GM23338 (cell line): Measurements from ENCODE around the gene LPA. TPM values are rescaled to one million over a fixed set of nuclear protein-coding genes. Genes with fewer than 3 reads are reported as not detected.

Source experiments
- ATAC-seq: fragments of 200-7000 bp; cut with Tn5 transposase; 3 replicates; pipeline ENCODE4 v1.9.1; 2020
- DNase-seq: peaks from one replicate; pipeline ENCODE4 v3.0.0-alpha.2; 2015; ENCODE audit warnings: low spot score
- H2AFZ ChIP-seq: fragments of 200-600 bp; sonication (generic); 2 replicates; pipeline ENCODE4 v1.8.0; 2016; ENCODE audit warnings: antibody characterized with exemption, mild to moderate bottlenecking, moderate library complexity
- H3F3A ChIP-seq: fragments of 200-600 bp; sonication (generic); replicated peaks from 2 replicates; pipeline ENCODE4 v1.8.0; 2017; ENCODE audit warnings: antibody characterized with exemption, mixed run types, low read depth
- H3K27ac ChIP-seq: fragments of 200-600 bp; sonication (generic); 2 replicates; pipeline ENCODE4 v1.6.1; 2016; ENCODE audit warnings: low read depth
- H3K27me3 ChIP-seq: fragments of 200-600 bp; sonication (generic); 2 replicates; pipeline ENCODE4 v1.8.0; 2016; ENCODE audit warnings: mild to moderate bottlenecking, mixed run types, moderate library complexity; ENCODE audit not compliant: insufficient read depth
- H3K36me3 ChIP-seq: fragments of 200-600 bp; sonication (generic); 2 replicates; pipeline ENCODE4 v1.8.0; 2016; ENCODE audit warnings: mild to moderate bottlenecking; ENCODE audit not compliant: insufficient read depth
- H3K4me1 ChIP-seq: fragments of 200-600 bp; sonication (generic); 2 replicates; pipeline ENCODE4 v1.8.0; 2016; ENCODE audit warnings: mild to moderate bottlenecking, moderate library complexity; ENCODE audit not compliant: insufficient read depth
- H3K4me2 ChIP-seq: fragments of 200-600 bp; sonication (generic); 2 replicates; pipeline ENCODE4 v1.7.1; 2017; ENCODE audit warnings: mixed run types
- H3K4me3 ChIP-seq: fragments of 200-600 bp; sonication (generic); 2 replicates; pipeline ENCODE4 v1.6.1; 2016; ENCODE audit warnings: mixed run types
- H3K79me2 ChIP-seq: fragments of 200-600 bp; sonication (generic); replicated peaks from 2 replicates; pipeline ENCODE4 v1.8.0; 2017; ENCODE audit warnings: mild to moderate bottlenecking; ENCODE audit not compliant: insufficient read depth
- H3K9me2 ChIP-seq: fragments of 200-600 bp; sonication (generic); 2 replicates; pipeline ENCODE4 v1.8.0; 2017; ENCODE audit not compliant: insufficient read depth
- H4K20me1 ChIP-seq: fragments of 200-600 bp; sonication (generic); replicated peaks from 2 replicates; pipeline ENCODE4 v1.8.0; 2017; ENCODE audit warnings: mild to moderate bottlenecking; ENCODE audit not compliant: insufficient read depth
- H3K27ac Mint-ChIP-seq: 2 replicates; pipeline ENCODE4 v1.8.0; 2020; ENCODE audit warnings: inconsistent platforms, mild to moderate bottlenecking, moderate library complexity, mixed read lengths
- H3K27me3 Mint-ChIP-seq: 3 replicates; pipeline ENCODE4 v1.8.0; 2022; ENCODE audit warnings: low read depth, mild to moderate bottlenecking, moderate library complexity, mixed read lengths, inconsistent platforms; ENCODE audit not compliant: insufficient read depth, poor library complexity
- H3K36me3 Mint-ChIP-seq: 3 replicates; pipeline ENCODE4 v1.8.0; 2021; ENCODE audit warnings: low read depth, mild to moderate bottlenecking, inconsistent platforms, moderate library complexity, mixed read lengths
- H3K4me1 Mint-ChIP-seq: 3 replicates; pipeline ENCODE4 v1.8.0; 2020; ENCODE audit warnings: mild to moderate bottlenecking, inconsistent platforms, mixed read lengths
- H3K4me3 Mint-ChIP-seq: 3 replicates; pipeline ENCODE4 v1.8.0; 2021; ENCODE audit warnings: moderate library complexity, mild to moderate bottlenecking, inconsistent platforms, mixed read lengths
- H3K9me3 Mint-ChIP-seq: 3 replicates; pipeline ENCODE4 v1.8.0; 2020; ENCODE audit warnings: moderate library complexity, mild to moderate bottlenecking, inconsistent platforms, mixed read lengths
- CTCF ChIP-seq, 2 experiments: fragments of 200-600 bp in 1 of 2; sonication (generic) in 1 of 2; conservative IDR thresholded peaks; 2 replicates each; pipeline versions ENCODE4 v1.5.1 to v1.6.1; 2016 to 2017; ENCODE audit warnings: antibody characterized with exemption in 2 of 2, low read depth in 2 of 2, mild to moderate bottlenecking in 2 of 2, moderate library complexity in 1 of 2
- ETS1 ChIP-seq: IDR thresholded peaks from 2 replicates; pipeline ENCODE4 v1.6.1; 2016; ENCODE audit warnings: antibody characterized with exemption
- EZH2phosphoT487 ChIP-seq: fragments of 200-600 bp; sonication (generic); IDR thresholded peaks from one replicate; pipeline ENCODE4 v1.8.1; 2018; ENCODE audit warnings: antibody characterized with exemption; ENCODE audit not compliant: unreplicated experiment
- JUNB ChIP-seq: IDR thresholded peaks from one replicate; pipeline ENCODE4 v1.6.1; 2016; ENCODE audit warnings: antibody characterized with exemption; ENCODE audit not compliant: unreplicated experiment
- NANOG ChIP-seq: IDR thresholded peaks from 2 replicates; pipeline ENCODE4 v1.6.1; 2016; ENCODE audit warnings: antibody characterized with exemption, borderline replicate concordance
- POLR2AphosphoS5 ChIP-seq: IDR thresholded peaks from 2 replicates; pipeline ENCODE4 v1.6.1; 2016; ENCODE audit warnings: antibody characterized with exemption, low read depth
- REST ChIP-seq: IDR thresholded peaks from one replicate; pipeline ENCODE4 v1.6.1; 2018; ENCODE audit warnings: antibody characterized with exemption; ENCODE audit not compliant: unreplicated experiment
- STAT1 ChIP-seq: IDR thresholded peaks from one replicate; pipeline ENCODE4 v1.6.1; 2016; ENCODE audit warnings: antibody characterized with exemption; ENCODE audit not compliant: unreplicated experiment
- ZNF114 ChIP-seq: fragments of 250-450 bp; sonication (Bioruptor Pico); IDR thresholded peaks from 2 replicates; pipeline ENCODE4 v1.5.0; 2020; ENCODE audit warnings: mild to moderate bottlenecking, moderate library complexity
- ZNF331 ChIP-seq: fragments of 250-450 bp; sonication (Bioruptor Pico); IDR thresholded peaks from 2 replicates; pipeline ENCODE4 v1.5.0; 2020; ENCODE audit warnings: low read depth, mild to moderate bottlenecking, moderate library complexity
- polyA plus RNA-seq: library from polyadenylated mRNA; unstranded; fragments of >200 nt; fragmentation: Nextera tagmentation; extraction: Ambion mirVana; gene quantifications from 2 replicates; pipeline ENCODE4 v1.2.1, GENCODE V29; 2016
- total RNA-seq: library from RNA; depleted of rRNA; stranded (reverse); fragments of >200 nt; shearing (Covaris generic); gene quantifications from 2 replicates; pipeline ENCODE4 v1.2.3, GENCODE V29; 2014

Gene LPA
- total and polyA plus RNA-seq, 2 experiments from 2014 or later = 0.17 TPM; not detected in 1

GRCh38 chr6:160523223-160523622, 140.9 kb downstream of the LPA start:
- Histone ChIP-seq H3K4me1 (no peaks in the 10 kb centered on the region; the same call in 1 of the 2 replicates), H3K79me2 (no peaks in the 10 kb centered on the region), H3K4me2 (no peak overlapping the region), H3K27ac (no peak overlapping the region), H4K20me1 (no peaks in the 10 kb centered on the region), H3K9me2 (no peaks in the 10 kb centered on the region), H2AFZ (no peak overlapping the region), H3F3A (no peaks in the 10 kb centered on the region), H3K36me3 (no peaks in the 10 kb centered on the region), H3K27me3 (peaks cover 9% of the 10 kb centered on the region; the same call in 1 of the 2 replicates), H3K4me3 (no peak overlapping the region)
- no peaks in the 10 kb centered on the region for H3K36me3 Mint-ChIP-seq
- peaks cover 14% of the 10 kb centered on the region for H3K4me1 Mint-ChIP-seq
- H3K4me3 Mint-ChIP-seq = no peak overlapping the region
- H3K9me3 Mint-ChIP-seq = no peaks in the 10 kb centered on the region
- H3K27me3 Mint-ChIP-seq = peaks cover 5% of the 10 kb centered on the region
- TF ChIP-seq ZNF114 (CRISPR knock-in tag) (no peak), EZH2phosphoT487 (no peak), CTCF (conservative IDR thresholded peaks at IDR 0.05; ENCODE audit: low read depth in 2 of 2) (no peak), JUNB (no peak), NANOG (no peak), STAT1 (no peak), REST (no peak), ZNF331 (CRISPR knock-in tag) (no peak)
- ATAC-seq (no peak), DNase-seq (no peak)
- H3K27ac Mint-ChIP-seq = no peak overlapping the region

GRCh38 chr6:160520043-160520904, 143.8 kb downstream of the LPA start:
- Histone ChIP-seq H3K4me3 (peak overlapping the region; percentile 58), H3K9me2 (0 out of 2 replicates have a peak, but pooled peaks cover 3% of the 10 kb centered on the region), H2AFZ (peak overlapping the region; percentile 90), H4K20me1 (no peaks in the 10 kb centered on the region), H3K4me2 (peak overlapping the region; percentile 76), H3K4me1 (no peaks in the 10 kb centered on the region; the same call in 1 of the 2 replicates), H3K27ac (no peak overlapping the region), H3K27me3 (peaks cover 9% of the 10 kb centered on the region; the same call in 1 of the 2 replicates), H3K79me2 (no peaks in the 10 kb centered on the region), H3F3A (no peaks in the 10 kb centered on the region), H3K36me3 (no peaks in the 10 kb centered on the region)
- peak overlapping the region; percentile 91 for H3K4me3 Mint-ChIP-seq
- peaks cover 14% of the 10 kb centered on the region for H3K4me1 Mint-ChIP-seq
- peak overlapping the region; percentile 84 for H3K27ac Mint-ChIP-seq
- DNase-seq (peak; percentile 75), ATAC-seq (peak; percentile 86)
- peaks cover 5% of the 10 kb centered on the region for H3K27me3 Mint-ChIP-seq
- H3K36me3 Mint-ChIP-seq = no peaks in the 10 kb centered on the region
- peaks cover 4% of the 10 kb centered on the region; the same call in 2 of the 3 replicates for H3K9me3 Mint-ChIP-seq
- TF ChIP-seq STAT1 (no peak), ZNF331 (CRISPR knock-in tag) (no peak), NANOG (no peak), POLR2AphosphoS5 (peak; percentile 43), JUNB (no peak), ETS1 (0 out of 2 replicates have a peak, but pooled peaks have one; percentile 10), CTCF (conservative IDR thresholded peaks at IDR 0.05; ENCODE audit: low read depth in 2 of 2) (peak; percentile 2 to 88; a peak in 2 of 4 replicates), EZH2phosphoT487 (no peak), ZNF114 (CRISPR knock-in tag) (no peak)
